Activated CD8-positive, alpha-beta memory T cell treated with anti-CD3 and anti-CD28 coated beads for 4 hours (primary cell): Measurements from ENCODE around the gene IGF1.

Experiments used
- DNase-seq, 2 donors: peaks; one replicate each; pipeline ENCODE4 v3.0.0-alpha.2; 2020; ENCODE audit warnings: low read depth in 2 of 2

IGF1 gene

GRCh38 chr12:102426599-102427542 is 53.5 kb downstream of the IGF1 start:
- DNase-seq, result no peak

GRCh38 chr12:102425109-102426039 is 55.0 kb downstream of the IGF1 start:
- no peak for DNase-seq

- no peak for DNase-seq
Observed at GRCh38 chr12:102423462-102423861, 56.9 kb downstream of the IGF1 start.

GRCh38 chr12:102421802-102422583 is 58.4 kb downstream of the IGF1 start:
- no peak for DNase-seq

- no peak for DNase-seq
Observed at GRCh38 chr12:102419094-102419764, 61.1 kb downstream of the IGF1 start.

GRCh38 chr12:102417055-102417454 is 63.3 kb downstream of the IGF1 start:
- DNase-seq, result no peak

- no peak for DNase-seq
Observed at GRCh38 chr12:102415515-102415914, 64.8 kb downstream of the IGF1 start.

GRCh38 chr12:102413396-102413795 is 67.0 kb downstream of the IGF1 start:
- DNase-seq, result no peak

- DNase-seq, result no peak
Observed at GRCh38 chr12:102410511-102410910, 69.9 kb downstream of the IGF1 start.

- DNase-seq, result no peak
Observed at GRCh38 chr12:102408487-102409297, 71.7 kb downstream of the IGF1 start.

- no peak for DNase-seq
Observed at GRCh38 chr12:102407776-102408486, 72.4 kb downstream of the IGF1 start.

GRCh38 chr12:102406033-102406584 is 74.3 kb downstream of the IGF1 start:
- no peak for DNase-seq

GRCh38 chr12:102401087-102401486 is 79.3 kb downstream of the IGF1 start:
- DNase-seq, result no peak

GRCh38 chr12:102399653-102400052 is 80.7 kb downstream of the IGF1 start:
- no peak for DNase-seq

- no peak for DNase-seq
Observed at GRCh38 chr12:102396276-102396675, 84.1 kb downstream of the IGF1 start.

- no peak for DNase-seq
Observed at GRCh38 chr12:102394200-102394599, 86.2 kb downstream of the IGF1 start.

GRCh38 chr12:102390068-102390467 is 90.3 kb downstream of the IGF1 start:
- DNase-seq, result no peak

GRCh38 chr12:102388469-102388868 is 91.9 kb downstream of the IGF1 start:
- no peak for DNase-seq

- no peak for DNase-seq
Observed at GRCh38 chr12:102385343-102385742, 95.0 kb downstream of the IGF1 start.
